GM18870 (cell line): ENCODE data around the gene APCDD1L.
"Not testable (repeated sequence)": the region's sequence is repeated elsewhere in the genome, so short reads cannot be mapped to it uniquely, and the experiment has no call there.

ENCODE experiments used
- ATAC-seq: cut with Tn5 transposase; IDR thresholded peaks from one replicate; pipeline ENCODE4 v1.9.1; 2021; ENCODE audit warnings: moderate library complexity; ENCODE audit not compliant: unreplicated experiment

Gene APCDD1L

GRCh38 chr20:58518387-58518786, 3.2 kb upstream of the APCDD1L start:
- no peak for ATAC-seq

GRCh38 chr20:58514321-58515232, 622 bp downstream of the APCDD1L start:
- ATAC-seq, result no peak

DNA sequence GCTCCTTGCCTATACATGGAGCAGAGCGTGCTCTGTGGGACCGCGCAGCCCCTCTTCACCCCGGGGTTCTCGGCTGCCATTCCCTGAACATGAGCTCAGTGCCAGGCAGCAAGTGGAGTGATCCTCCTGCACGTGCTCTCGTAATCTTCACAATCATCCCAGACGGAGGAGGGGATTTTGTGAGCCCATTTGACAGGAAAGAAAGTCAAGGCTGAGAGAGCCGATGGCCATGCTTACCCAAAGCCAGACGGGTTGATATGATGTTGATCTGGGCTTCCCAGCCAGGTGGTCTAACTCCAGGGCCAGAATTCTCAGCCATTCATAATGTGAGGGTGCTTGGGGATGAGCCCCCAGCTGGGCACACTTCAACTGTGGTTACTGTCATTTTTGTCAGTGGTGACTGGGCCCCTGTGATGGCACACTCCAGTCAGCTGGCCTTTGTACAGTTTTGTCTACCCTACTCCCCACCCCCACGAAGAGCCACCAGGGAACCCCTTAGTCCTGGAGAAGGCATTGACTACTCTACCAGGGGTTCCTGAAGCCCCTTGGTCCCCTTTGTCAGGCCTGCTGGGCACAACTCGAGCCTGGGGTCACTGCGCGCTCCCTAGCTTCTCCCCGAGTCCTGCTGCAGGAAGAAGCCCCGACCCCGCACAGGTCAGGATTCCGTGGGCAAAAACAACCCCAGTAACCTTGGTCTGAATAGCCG, 1.5 kb downstream of the APCDD1L start:
- ATAC-seq, result no peak

- ATAC-seq, result no peak
Observed at GRCh38 chr20:58512808-58513552, 2.2 kb downstream of the APCDD1L start.

DNA sequence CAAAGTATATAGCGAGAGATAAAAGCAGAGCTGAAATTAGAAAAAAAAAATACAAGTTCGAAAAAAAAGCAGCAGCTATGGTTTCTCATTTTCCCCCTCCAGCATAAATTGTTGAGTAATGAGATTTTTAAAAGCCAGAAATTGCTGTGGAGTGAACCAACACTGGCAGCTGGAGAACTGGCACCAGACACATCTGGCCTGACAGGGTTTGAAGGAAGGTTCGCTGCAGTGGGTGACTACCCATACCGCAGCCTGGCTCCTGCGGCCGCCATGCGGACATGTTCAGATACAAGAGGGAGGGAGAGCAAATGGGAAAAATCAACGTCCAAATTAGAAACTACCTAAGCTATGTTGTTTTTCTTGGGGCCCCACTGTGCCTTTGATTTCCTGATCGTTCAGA, 3.3 kb downstream of the APCDD1L start:
- ATAC-seq, result no peak

- no peak for ATAC-seq
Observed at GRCh38 chr20:58511364-58511763, 3.8 kb downstream of the APCDD1L start.

- no peak for ATAC-seq
Observed at GRCh38 chr20:58510921-58511320, 4.3 kb downstream of the APCDD1L start.

DNA sequence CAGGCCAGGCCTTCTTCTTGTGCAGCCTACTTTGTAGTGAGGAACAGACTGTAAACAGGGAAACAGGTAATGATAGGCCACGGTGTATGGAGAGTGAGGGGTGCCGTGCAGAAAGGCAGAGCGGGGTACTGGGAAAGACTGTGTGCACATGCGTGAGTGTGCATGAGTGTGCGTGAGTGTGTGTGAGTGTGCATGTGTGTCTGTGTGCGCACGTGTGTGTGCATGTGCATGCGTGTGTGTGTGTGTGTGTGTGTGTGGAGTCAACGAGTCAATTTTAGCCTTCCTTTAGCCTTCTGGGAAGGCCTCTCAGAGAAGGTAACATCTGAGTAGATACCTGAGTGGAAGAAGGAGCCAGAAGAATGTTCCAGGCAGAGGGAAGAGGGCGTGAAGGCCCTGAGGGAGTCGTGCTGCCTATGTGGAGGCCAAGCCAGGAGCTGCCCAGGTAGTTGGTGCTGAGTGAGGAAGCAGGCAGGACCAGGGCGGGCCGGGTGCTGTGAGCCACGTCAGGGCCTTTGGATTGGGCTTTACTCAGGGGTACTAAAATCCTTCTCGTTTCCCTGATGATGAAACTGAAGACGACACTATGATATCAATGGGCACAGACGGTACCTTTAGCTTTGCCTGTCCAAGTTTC, 6.3 kb downstream of the APCDD1L start:
- no peak for ATAC-seq

GRCh38 chr20:58506999-58507398, 8.2 kb downstream of the APCDD1L start:
- ATAC-seq, result not testable (repeated sequence)

GRCh38 chr20:58504566-58504965, 10.6 kb downstream of the APCDD1L start:
- no peak for ATAC-seq

DNA sequence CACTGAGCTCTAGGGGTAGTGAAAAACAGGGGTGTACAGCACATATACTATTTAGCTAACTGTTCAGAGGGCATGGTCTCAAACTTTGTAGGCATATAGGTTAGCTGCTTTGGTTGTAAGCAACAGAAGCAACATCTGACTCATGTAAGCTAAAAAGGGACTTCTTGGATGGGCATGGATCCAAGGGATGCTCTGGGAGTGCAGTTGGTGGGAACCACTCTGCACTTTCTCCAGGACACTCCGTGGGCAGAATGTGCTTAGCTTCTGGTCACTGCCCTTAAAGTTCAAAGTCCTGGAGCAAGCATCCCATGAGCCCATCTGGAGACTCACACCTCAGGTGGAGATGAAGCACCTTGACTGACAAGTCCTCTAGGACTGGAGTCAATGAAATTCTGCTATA, 11.5 kb downstream of the APCDD1L start:
- ATAC-seq, result no peak

- no peak for ATAC-seq
Observed at GRCh38 chr20:58500256-58500655, 14.9 kb downstream of the APCDD1L start.

DNA sequence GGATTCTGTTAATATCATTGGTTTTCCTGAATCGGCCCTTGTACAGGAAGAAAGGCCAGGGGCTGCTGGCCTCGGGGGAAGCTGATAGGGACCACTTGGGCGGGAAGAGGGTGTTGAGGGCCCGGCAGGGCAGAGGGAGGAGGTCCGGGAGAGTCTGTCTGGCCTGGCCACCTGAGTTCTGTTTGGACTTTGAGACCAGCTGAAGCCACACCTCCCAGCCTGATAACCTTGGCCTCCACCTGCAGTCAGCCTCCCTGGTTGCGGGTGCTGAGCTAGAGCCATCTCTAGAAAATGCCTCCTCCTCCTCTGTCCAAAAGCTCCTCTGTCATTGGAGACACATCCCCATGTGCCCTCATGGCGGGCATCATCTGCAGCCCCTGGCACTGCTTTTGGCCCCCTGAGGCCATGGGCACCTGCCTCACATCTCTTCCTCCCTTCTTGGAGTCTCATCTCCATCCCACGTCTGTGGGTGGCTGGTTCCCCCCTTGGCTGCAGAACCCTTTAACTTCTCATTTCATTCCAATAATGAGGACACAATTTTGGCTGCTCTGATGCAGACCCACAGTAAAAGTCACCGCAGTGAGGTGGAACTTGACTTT, 16.6 kb downstream of the APCDD1L start:
- ATAC-seq, result no peak

DNA sequence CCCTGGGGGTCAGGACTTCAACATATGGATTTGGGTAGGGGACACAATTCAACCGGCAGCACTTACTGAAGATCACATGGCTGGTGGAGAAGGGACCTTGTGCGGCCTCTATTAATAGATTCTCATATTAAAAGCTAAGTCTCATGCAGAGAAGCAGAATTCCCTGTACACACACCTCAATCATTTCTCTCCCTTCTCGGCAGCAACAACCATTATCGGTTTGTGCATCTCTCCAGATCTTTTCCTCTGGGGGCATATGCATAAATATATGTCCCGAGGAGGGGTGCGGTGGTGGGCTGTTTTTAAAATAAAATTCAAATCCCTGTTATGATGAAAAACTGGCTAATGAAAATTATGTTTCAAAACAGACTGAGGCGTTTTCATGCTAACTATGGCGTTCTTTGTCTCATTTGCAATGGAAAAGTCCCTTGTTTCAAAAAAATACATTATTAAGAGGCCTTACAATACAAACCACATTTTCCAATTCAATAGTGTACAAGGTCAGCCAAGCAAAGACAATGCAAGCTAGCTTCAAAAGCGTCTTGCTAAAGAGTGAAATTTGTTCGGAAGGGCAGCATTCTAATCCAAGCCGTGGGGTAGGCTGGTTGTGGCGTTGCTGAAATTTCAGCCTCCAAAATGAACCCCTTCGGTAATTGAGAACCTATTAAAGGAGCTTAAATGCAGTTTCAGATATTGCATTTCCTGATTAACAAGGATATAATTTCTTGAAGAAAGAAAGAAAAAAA, 17.3 kb downstream of the APCDD1L start:
- no peak for ATAC-seq

DNA sequence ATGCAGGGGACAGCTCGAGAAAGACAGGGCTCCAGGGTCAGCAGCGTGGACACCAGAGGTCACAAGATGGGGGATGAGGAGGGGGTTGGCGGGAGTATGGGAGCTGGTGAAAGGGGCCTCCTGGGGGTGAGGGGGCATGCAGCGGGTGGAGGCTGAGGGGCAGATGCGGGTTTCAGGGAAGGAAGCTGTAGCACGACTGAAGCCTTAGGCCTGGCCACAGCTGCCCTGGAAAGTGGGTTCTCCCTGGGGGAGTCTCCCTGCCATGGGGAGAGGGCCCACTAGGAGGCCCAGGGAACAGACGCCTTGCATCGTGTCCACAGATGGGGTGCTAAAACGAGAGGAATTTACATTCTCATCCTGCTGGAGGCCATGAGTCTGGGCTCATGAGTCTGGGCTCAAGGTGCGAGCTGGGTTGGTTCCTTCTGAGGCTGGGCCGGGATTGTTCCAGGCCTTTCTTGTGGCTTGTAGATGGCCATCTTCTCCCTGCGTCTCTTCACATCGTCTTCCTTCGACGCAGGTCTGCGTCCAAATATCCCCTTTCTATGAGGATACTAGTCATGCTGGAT, 18.0 kb downstream of the APCDD1L start:
- no peak for ATAC-seq

GRCh38 chr20:58496429-58496769, 18.8 kb downstream of the APCDD1L start:
- no peak for ATAC-seq

- ATAC-seq, result no peak
Observed at GRCh38 chr20:58495623-58496428, 19.4 kb downstream of the APCDD1L start.

DNA sequence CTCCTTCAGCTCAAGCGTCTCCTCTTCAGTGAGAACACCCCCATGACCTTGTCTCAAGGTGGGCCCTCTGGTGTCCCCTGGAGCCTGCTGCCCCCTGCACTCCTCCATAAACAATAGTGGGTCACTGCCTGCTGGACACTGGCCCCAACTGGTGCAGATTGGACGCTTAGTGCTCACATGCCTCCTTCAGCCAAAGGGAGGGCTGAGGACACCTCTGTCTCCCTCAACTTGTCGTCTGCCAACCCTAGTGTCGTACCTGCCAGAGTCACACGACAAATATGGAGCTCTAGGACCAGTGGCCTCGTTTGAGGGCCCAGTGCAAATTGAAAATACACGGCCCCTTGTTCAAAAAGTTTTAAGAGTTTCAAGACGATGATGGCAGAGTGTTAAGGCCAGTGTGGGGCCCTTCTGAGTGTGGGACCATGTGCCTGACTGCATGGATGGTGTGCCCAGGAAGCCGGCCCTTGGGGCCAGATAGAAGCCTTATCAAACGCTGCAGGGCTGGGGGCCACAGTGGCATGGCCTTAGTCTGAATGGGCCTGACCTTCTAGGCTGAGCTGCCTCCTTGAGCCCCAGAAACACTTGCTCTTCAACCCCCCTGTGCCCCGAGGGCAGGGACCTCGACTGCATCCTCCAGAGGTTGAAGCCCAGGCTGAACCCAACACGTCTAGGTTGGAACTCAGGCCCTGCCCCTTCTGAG, 20.1 kb downstream of the APCDD1L start:
- ATAC-seq, result no peak
